NCI-H2227 (cell line): Measurements from ENCODE around the gene ITGAV.

Experiments
- DNase-seq: peaks from one replicate; lab custom pipeline; 2025; ENCODE audit not compliant: unreplicated experiment; lab: John Stamatoyannopoulos, UW

The ITGAV gene

GRCh38 chr2:186714611-186715010 is 124.8 kb downstream of the ITGAV start:
- no peak for DNase-seq

GRCh38 chr2:186716004-186716403 is 126.1 kb downstream of the ITGAV start:
- no peak for DNase-seq

DNA sequence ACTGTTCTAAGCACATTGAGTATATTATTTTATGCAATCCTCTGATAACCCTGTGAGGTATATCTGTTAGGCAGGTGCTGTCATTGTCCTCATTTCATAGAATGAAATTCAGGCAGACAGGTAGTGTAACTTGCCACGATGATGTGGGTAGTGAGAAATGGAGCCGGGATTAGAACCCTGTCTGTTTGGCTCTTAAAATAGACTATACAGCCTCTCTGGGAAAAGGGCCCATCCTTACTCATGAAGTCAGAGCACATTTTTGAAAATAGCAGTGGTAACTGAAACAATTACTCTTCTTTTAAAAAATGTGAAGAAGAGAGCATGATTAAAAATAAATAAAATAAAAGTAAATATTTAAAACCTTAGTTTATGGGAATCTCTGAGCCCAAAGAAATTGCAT is 127.0 kb downstream of the ITGAV start:
- no peak for DNase-seq

GRCh38 chr2:186717320-186718007 is 127.6 kb downstream of the ITGAV start:
- peak; percentile 63 for DNase-seq

DNA sequence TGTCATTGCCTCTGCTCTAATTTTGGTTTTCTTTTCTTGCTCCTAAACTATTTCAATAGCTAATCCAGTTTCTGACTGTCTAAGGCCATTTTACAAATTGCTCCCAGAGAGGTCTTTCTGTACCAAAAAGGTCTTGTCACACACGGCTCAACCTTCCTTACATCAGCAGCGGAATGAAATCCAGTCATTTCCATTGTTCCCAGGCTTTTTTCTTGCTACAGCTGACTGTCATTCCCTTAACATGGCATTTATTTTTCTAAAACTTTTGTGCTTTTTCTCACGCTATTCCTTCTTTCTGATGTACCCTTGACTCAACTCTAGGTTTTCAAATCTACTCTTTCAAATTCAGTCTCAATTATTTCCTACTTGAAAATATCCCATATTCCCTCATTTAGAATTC is 128.3 kb downstream of the ITGAV start:
- peak; percentile 27 for DNase-seq

- peak; percentile 78 for DNase-seq
Observed at GRCh38 chr2:186718903-186719302, 129.0 kb downstream of the ITGAV start.

GRCh38 chr2:186721956-186722355 is 132.1 kb downstream of the ITGAV start:
- DNase-seq = no peak

- no peak for DNase-seq
Observed at GRCh38 chr2:186724736-186725135, 134.9 kb downstream of the ITGAV start.

DNA sequence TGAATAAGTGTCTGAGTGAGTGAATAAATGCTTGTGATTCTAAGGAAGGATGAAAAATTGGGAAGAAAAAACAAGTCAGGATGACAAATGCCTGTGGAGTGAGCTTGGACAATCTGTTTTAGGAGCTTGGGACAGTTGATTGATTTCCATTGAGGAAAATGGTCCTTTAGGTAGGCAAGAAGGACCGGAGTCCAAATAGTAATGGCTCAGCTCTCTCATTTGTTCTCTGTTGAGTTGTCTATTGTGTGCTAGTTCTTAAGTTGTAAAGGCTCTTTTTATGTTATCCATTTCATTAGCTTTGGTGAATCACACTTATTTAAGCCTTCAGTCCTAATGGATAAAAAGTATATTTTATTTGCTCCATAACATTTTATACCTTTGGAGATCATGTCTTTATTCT is 135.9 kb downstream of the ITGAV start:
- DNase-seq = no peak

- peak; percentile 39 for DNase-seq
Observed at GRCh38 chr2:186726938-186727337, 137.1 kb downstream of the ITGAV start.

DNA sequence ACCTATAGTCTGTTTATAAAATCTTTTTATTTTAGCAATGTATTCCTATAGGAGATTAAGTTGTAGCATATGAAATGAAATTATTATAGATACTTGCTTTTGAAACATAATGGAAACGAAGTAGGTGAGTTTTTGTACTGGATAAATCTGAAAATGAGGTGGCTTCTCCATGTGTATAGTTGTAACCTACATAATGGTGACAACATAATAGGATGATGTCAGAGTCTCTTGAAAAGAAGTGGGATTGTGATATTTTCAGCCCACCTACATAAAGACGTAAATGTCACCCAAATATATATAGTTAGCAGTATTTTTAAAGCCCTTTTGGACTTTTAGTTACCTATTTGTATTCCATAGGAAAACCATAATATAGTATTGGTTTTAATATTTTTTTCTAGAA is 138.8 kb downstream of the ITGAV start:
- peak; percentile 20 for DNase-seq
